ENCODE measurements around the gene AKR1C3.
"Not testable (repeated sequence)": the region's sequence is repeated elsewhere in the genome, so short reads cannot be mapped to it uniquely, and the experiment has no call there.

The AKR1C3 gene

DNA sequence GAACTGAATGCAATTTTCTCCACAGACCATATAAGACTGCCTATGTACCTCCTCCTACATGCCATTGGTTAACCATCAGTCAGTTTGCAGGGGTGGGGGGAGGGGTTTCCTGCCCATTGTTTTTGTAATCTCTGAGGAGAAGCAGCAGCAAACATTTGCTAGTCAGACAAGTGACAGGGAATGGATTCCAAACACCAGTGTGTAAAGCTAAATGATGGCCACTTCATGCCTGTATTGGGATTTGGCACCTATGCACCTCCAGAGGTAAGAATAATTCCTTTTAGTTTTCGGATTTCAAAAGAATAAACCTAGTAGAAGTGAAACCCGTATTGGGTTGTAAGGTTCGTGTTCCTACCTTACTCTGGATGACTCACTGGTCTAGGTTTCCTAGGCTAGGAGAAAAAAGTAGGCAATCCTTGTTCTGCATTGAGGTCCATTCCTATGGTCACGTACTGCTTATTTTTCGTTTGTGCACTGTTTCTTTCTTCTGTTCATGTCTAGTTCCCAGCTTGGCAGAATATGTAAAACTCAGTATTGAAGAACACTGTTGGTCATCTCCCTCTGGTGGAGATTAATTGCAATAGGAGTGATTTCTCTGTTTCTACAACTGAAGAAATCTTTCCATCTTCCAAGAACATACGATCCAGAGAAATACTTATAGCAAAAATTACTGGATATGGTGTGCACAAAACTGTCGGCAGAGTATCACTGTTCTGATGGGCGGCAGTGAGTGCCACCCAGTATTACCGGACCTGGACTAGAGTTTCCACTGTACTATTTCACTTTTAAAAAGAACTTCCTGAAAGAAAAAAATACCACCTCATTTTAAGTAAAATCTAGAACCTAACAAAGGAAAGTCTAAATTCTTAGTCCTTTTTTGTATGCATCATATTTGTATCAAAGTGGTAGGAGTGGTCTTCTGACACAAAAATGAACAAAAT lies at the start of gene AKR1C3:
Gene AKR1C3, plus strand, starts transcription at position 150 of the 941 bp plus-strand sequence. Its CDS starts 31 bp downstream, at position 181.
- Histone ChIP-seq H3K36me3 (no peaks in the 10 kb centered on the region), H3K4me3 (peak within 1 kb of the TSS; percentile 65), H3K4me2 (peak within 1 kb of the TSS; percentile 84), H3K27ac (no peak within 1 kb of the TSS), H3K9ac (peak within 1 kb of the TSS; percentile 61; the same call in 1 of the 2 replicates), H3K27me3 (no peaks in the 10 kb centered on the region), H3K9me3 (no peaks in the 10 kb centered on the region), H4K20me1 (no peaks in the 10 kb centered on the region), H3K4me1 (peaks cover 12% of the 10 kb centered on the region; the same call in 1 of the 2 replicates)
- TF ChIP-seq Cebpa-rat (IDR thresholded peaks at IDR 0.05) = no peak

DNA sequence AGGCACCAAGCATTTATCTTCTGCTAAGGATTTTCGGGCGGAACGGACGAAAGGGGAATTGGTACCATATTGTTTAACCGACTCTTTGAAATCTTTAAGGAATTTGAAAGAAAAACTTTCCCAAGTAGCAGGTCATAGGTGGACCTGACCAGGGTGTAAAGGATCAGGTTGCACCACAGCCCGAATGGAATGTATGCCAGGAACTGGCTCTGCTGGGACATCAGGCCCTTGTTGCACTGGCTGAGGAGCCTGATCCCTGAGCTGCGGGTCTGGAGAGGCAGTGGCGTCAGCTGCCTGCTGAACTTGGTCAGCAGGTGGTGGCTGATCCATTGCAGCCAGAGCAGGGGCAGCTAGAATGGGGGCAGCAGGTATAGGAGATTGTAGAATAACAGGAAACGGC lies 49.1 kb upstream of the AKR1C3 start:
- TF ChIP-seq Cebpa-rat (IDR thresholded peaks at IDR 0.05) = no peak
- H3K27ac ChIP-seq = no peak overlapping the region
- H3K9ac ChIP-seq = no peak overlapping the region
- H3K4me1 ChIP-seq = peaks cover 10% of the 10 kb centered on the region
- peaks cover 21% of the 10 kb centered on the region for H3K9me3 ChIP-seq
- no peaks in the 10 kb centered on the region for H4K20me1 ChIP-seq
- no peak overlapping the region for H3K4me2 ChIP-seq
- H3K27me3 ChIP-seq = no peaks in the 10 kb centered on the region
- no peaks in the 10 kb centered on the region for H3K36me3 ChIP-seq
- no peak overlapping the region for H3K4me3 ChIP-seq

- Histone ChIP-seq H4K20me1 (no peaks in the 10 kb centered on the region), H3K4me2 (no peak overlapping the region), H3K36me3 (no peaks in the 10 kb centered on the region), H3K9ac (no peak overlapping the region), H3K4me1 (peaks cover 4% of the 10 kb centered on the region), H3K27me3 (no peaks in the 10 kb centered on the region), H3K9me3 (peaks cover 9% of the 10 kb centered on the region), H3K4me3 (no peak overlapping the region), H3K27ac (no peak overlapping the region)
- no peak for TF ChIP-seq Cebpa-rat (IDR thresholded peaks at IDR 0.05)
Measured at GRCh38 chr10:5046410-5046809, 47.8 kb upstream of the AKR1C3 start.

DNA sequence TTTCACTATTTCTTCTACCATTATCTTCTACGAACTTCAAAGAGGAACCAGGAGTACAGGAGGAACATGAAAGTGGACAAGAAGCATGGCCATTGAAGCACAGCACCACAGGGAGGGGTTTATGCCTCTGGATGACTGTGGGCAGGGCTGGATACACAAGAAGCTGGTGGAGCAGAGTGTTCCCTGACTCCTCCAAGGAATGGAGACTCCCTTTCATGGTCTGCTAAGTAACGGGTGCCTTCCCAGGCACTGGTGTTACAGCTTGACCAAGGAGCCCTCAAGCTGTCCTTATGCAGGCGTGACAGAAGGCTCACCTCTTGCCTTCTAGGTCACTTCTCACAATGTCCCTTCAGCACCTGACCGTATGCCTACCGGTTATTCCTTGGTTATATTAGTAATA lies 47.2 kb upstream of the AKR1C3 start:
- not testable (repeated sequence) for H3K9me3 ChIP-seq, H3K27ac ChIP-seq, H3K4me2 ChIP-seq, H3K36me3 ChIP-seq, H4K20me1 ChIP-seq, H3K9ac ChIP-seq, H3K27me3 ChIP-seq, H3K4me3 ChIP-seq, H3K4me1 ChIP-seq

GRCh38 chr10:5047912-5048628 lies 46.1 kb upstream of the AKR1C3 start:
- no peak for TF ChIP-seq Cebpa-rat (IDR thresholded peaks at IDR 0.05)
- H3K27ac ChIP-seq = no peak overlapping the region

GRCh38 chr10:5052951-5053500 lies 41.2 kb upstream of the AKR1C3 start:
- H3K9ac ChIP-seq, H3K4me1 ChIP-seq, H3K4me3 ChIP-seq, H3K4me2 ChIP-seq, H3K36me3 ChIP-seq, H3K27ac ChIP-seq, H4K20me1 ChIP-seq, H3K27me3 ChIP-seq: not testable (repeated sequence)
- peaks cover 14% of the 10 kb centered on the region for H3K9me3 ChIP-seq

More at GRCh38 chr10:5047912-5048628, 46.1 kb upstream of the AKR1C3 start:
- H4K20me1 ChIP-seq = no peaks in the 10 kb centered on the region
- H3K4me1 ChIP-seq = no peaks in the 10 kb centered on the region
- H3K4me2 ChIP-seq = no peak overlapping the region
- peaks cover 8% of the 10 kb centered on the region for H3K9me3 ChIP-seq
- no peaks in the 10 kb centered on the region for H3K36me3 ChIP-seq
- H3K9ac ChIP-seq = no peak overlapping the region
- H3K27me3 ChIP-seq = no peaks in the 10 kb centered on the region
- H3K4me3 ChIP-seq = no peak overlapping the region

GRCh38 chr10:5054831-5055230 lies 39.4 kb upstream of the AKR1C3 start:
- not testable (repeated sequence) for H3K9ac ChIP-seq, H4K20me1 ChIP-seq, H3K4me1 ChIP-seq, H3K4me3 ChIP-seq, H3K36me3 ChIP-seq, H3K27ac ChIP-seq, H3K4me2 ChIP-seq, H3K27me3 ChIP-seq
- peaks cover 14% of the 10 kb centered on the region for H3K9me3 ChIP-seq

DNA sequence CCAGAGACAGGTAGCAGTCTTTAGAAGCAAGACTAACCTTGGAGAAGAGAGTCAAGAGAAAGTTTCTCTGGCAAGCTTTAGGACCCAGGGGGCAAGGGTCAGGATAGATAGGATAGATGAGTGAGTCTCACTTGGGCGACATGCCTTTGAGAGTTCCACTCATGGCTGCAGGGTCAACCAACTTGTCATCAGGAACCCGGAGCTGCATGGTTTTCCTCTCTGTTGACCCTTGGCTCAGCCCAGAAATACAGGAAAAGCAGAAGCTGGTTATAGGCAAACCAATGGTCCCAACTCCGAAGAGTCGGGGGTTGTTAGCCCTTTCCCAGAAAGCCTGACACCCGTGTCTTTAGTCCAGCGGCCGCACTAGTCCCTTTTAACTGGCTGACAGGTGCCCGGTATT lies 34.9 kb upstream of the AKR1C3 start:
- H4K20me1 ChIP-seq, H3K36me3 ChIP-seq, H3K4me2 ChIP-seq, H3K27ac ChIP-seq, H3K4me3 ChIP-seq, H3K4me1 ChIP-seq, H3K9ac ChIP-seq, H3K27me3 ChIP-seq, H3K9me3 ChIP-seq: not testable (repeated sequence)

DNA sequence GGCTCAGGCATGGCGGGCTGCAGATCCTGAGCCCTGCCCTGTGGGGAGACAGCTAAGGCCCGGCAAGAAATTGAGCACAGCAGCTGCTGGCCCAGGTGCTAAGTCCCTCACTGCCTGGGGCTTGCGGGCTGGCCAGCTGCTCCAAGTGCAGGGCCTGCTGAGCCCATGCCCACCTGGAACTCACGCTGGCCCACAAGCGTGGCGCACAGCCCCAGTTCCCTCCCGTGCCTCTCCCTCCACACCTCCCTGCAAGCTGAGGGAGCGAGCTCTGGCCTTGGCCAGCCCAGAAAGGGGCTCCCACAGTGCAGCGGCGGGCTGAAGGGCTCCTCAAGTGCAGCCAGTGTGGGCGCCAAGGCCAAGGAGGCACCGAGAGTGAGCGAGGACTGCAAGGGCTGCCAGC lies 33.4 kb upstream of the AKR1C3 start:
- not testable (repeated sequence) for H3K4me2 ChIP-seq, H3K9ac ChIP-seq, H4K20me1 ChIP-seq, H3K4me1 ChIP-seq, H3K27ac ChIP-seq, H3K9me3 ChIP-seq, H3K27me3 ChIP-seq, H3K36me3 ChIP-seq, H3K4me3 ChIP-seq

DNA sequence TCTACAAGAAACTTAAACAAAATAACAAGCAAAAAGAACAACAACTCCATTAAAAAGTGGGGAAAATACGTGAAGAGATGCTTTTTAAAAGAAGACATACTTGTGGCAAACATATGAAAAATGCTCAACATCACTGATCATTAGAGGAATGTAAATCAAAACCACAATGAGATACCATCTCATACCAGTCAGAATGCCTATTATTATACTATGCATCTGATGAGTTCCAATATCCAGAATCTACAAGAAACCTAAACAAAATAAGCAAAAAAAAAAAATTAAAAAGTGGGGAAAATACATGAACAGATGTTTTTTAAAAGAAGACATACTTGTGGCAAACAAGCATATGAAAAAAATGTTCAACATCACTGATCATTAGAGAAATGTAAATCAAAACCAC lies 29.6 kb upstream of the AKR1C3 start:
- peaks cover 18% of the 10 kb centered on the region for H3K9me3 ChIP-seq
- H3K27ac ChIP-seq = no peak overlapping the region
- H3K9ac ChIP-seq = no peak overlapping the region
- H3K4me1 ChIP-seq = no peaks in the 10 kb centered on the region
- no peaks in the 10 kb centered on the region for H4K20me1 ChIP-seq
- H3K4me3 ChIP-seq = no peak overlapping the region
- H3K4me2 ChIP-seq = no peak overlapping the region
- no peak for TF ChIP-seq Cebpa-rat (IDR thresholded peaks at IDR 0.05)
- no peaks in the 10 kb centered on the region for H3K27me3 ChIP-seq
- H3K36me3 ChIP-seq = no peaks in the 10 kb centered on the region
